HG03439 (cell line): Measurements from ENCODE around the gene ELANE.
"Not testable (repeated sequence)": the region's sequence is repeated elsewhere in the genome, so short reads cannot be mapped to it uniquely, and the experiment has no call there.

ENCODE experiments used
- ATAC-seq: cut with Tn5 transposase; IDR thresholded peaks from one replicate; pipeline ENCODE4 v1.9.1; 2021; ENCODE audit warnings: mild to moderate bottlenecking, moderate library complexity; ENCODE audit not compliant: unreplicated experiment

Gene ELANE

GRCh38 chr19:813219-814151 is 38.6 kb upstream of the ELANE start:
- ATAC-seq, result no peak

- ATAC-seq, result no peak
These were observed 37.7 kb upstream of the ELANE start for GRCh38 chr19:814152-815078.

GRCh38 chr19:815079-815774 is 36.9 kb upstream of the ELANE start:
- ATAC-seq, result no peak

GRCh38 chr19:815775-816499 is 36.2 kb upstream of the ELANE start:
- ATAC-seq, result no peak

GRCh38 chr19:816500-816857 is 35.6 kb upstream of the ELANE start:
- ATAC-seq, result no peak

GRCh38 chr19:820212-820611 is 31.9 kb upstream of the ELANE start:
- not testable (repeated sequence) for ATAC-seq

GRCh38 chr19:821231-821824 is 30.8 kb upstream of the ELANE start:
- ATAC-seq, result no peak

GRCh38 chr19:821825-822503 is 30.1 kb upstream of the ELANE start, which contains the start of gene PLPPR3:
TSS of gene PLPPR3 (minus strand) at chr19:821955. CDS start at chr19:821559, 396 bp downstream.
- no peak for ATAC-seq

GRCh38 chr19:823565-824121 is 28.5 kb upstream of the ELANE start:
- no peak for ATAC-seq

- ATAC-seq, result no peak
These were observed 27.2 kb upstream of the ELANE start for GRCh38 chr19:824885-825284.

- ATAC-seq, result no peak
These were observed 26.0 kb upstream of the ELANE start for GRCh38 chr19:825897-826644.

GRCh38 chr19:827314-827709 is 24.8 kb upstream of the ELANE start:
- no peak for ATAC-seq

- no peak for ATAC-seq
These were observed 24.3 kb upstream of the ELANE start, which contains the start of gene AZU1 for GRCh38 chr19:827710-828321. TSS of gene AZU1 (plus strand) at chr19:827837. CDS start at chr19:827847, 10 bp downstream.

- no peak for ATAC-seq
These were observed 22.9 kb upstream of the ELANE start for GRCh38 chr19:829129-829758.

GRCh38 chr19:831407-832369 is 20.4 kb upstream of the ELANE start:
- ATAC-seq, result no peak

- no peak for ATAC-seq
These were observed 17.9 kb upstream of the ELANE start for GRCh38 chr19:834216-834615.
